CD4-positive, alpha-beta T cell treated with Interleukin-4 for 4 hours (primary cell): ENCODE measurements around the gene ERMAP.
A peak's percentile ranks its signal among the peaks of the same experiment; 100 is the strongest.
"Not testable (repeated sequence)": the region's sequence is repeated elsewhere in the genome, so short reads cannot be mapped to it uniquely, and the experiment has no call there.

ENCODE experiments used
- DNase-seq: peaks from one replicate; pipeline ENCODE4 v3.0.0-alpha.2; 2020

Gene ERMAP

GRCh38 chr1:42845193-42845592 is 28.3 kb downstream of the ERMAP start:
- no peak for DNase-seq

- no peak for DNase-seq
Measured at GRCh38 chr1:42845866-42846256, 28.9 kb downstream of the ERMAP start.

- peak; percentile 95 for DNase-seq
Measured at GRCh38 chr1:42846257-42847110, 29.6 kb downstream of the ERMAP start, which contains the start of gene ZNF691. ZNF691 (plus strand) TSS chr1:42846613; CDS start chr1:42849659, 3,046 bp downstream.

GRCh38 chr1:42847111-42847595 is 30.2 kb downstream of the ERMAP start:
- DNase-seq: no peak

GRCh38 chr1:42847721-42848460 is 31.0 kb downstream of the ERMAP start:
- DNase-seq: no peak

GRCh38 chr1:42848823-42849537 is 32.1 kb downstream of the ERMAP start:
- no peak for DNase-seq

- DNase-seq: no peak
Measured at GRCh38 chr1:42849944-42850343, 33.0 kb downstream of the ERMAP start.

- DNase-seq: no peak
Measured at GRCh38 chr1:42851420-42851819, 34.5 kb downstream of the ERMAP start.

GRCh38 chr1:42851960-42852607 is 35.2 kb downstream of the ERMAP start:
- DNase-seq: no peak

- DNase-seq: no peak
Measured at GRCh38 chr1:42852608-42852980, 35.7 kb downstream of the ERMAP start.

- DNase-seq: no peak
Measured at GRCh38 chr1:42853116-42853884, 36.4 kb downstream of the ERMAP start.

GRCh38 chr1:42856554-42856953 is 39.6 kb downstream of the ERMAP start:
- DNase-seq: not testable (repeated sequence)

GRCh38 chr1:42859366-42859765 is 42.4 kb downstream of the ERMAP start:
- not testable (repeated sequence) for DNase-seq

GRCh38 chr1:42860339-42861013 is 43.6 kb downstream of the ERMAP start:
- no peak for DNase-seq

- DNase-seq: no peak
Measured at GRCh38 chr1:42861014-42861399, 44.1 kb downstream of the ERMAP start.

- no peak for DNase-seq
Measured at GRCh38 chr1:42866549-42866948, 49.6 kb downstream of the ERMAP start.

- not testable (repeated sequence) for DNase-seq
Measured at GRCh38 chr1:42868466-42868865, 51.5 kb downstream of the ERMAP start.

- not testable (repeated sequence) for DNase-seq
Measured at GRCh38 chr1:42869254-42869653, 52.3 kb downstream of the ERMAP start.

GRCh38 chr1:42869751-42870150 is 52.8 kb downstream of the ERMAP start:
- not testable (repeated sequence) for DNase-seq

GRCh38 chr1:42873108-42873507 is 56.2 kb downstream of the ERMAP start:
- not testable (repeated sequence) for DNase-seq

- DNase-seq: no peak
Measured at GRCh38 chr1:42873670-42874069, 56.7 kb downstream of the ERMAP start.
